ENCODE measurements around the gene ACTR2. TPM values are rescaled to one million over a fixed set of nuclear protein-coding genes. Genes with fewer than 3 reads are reported as not detected.

The ACTR2 gene
- total RNA-seq, 4 donors from 2014 or later, result 62.9 to 128 (median 89.5) TPM

DNA sequence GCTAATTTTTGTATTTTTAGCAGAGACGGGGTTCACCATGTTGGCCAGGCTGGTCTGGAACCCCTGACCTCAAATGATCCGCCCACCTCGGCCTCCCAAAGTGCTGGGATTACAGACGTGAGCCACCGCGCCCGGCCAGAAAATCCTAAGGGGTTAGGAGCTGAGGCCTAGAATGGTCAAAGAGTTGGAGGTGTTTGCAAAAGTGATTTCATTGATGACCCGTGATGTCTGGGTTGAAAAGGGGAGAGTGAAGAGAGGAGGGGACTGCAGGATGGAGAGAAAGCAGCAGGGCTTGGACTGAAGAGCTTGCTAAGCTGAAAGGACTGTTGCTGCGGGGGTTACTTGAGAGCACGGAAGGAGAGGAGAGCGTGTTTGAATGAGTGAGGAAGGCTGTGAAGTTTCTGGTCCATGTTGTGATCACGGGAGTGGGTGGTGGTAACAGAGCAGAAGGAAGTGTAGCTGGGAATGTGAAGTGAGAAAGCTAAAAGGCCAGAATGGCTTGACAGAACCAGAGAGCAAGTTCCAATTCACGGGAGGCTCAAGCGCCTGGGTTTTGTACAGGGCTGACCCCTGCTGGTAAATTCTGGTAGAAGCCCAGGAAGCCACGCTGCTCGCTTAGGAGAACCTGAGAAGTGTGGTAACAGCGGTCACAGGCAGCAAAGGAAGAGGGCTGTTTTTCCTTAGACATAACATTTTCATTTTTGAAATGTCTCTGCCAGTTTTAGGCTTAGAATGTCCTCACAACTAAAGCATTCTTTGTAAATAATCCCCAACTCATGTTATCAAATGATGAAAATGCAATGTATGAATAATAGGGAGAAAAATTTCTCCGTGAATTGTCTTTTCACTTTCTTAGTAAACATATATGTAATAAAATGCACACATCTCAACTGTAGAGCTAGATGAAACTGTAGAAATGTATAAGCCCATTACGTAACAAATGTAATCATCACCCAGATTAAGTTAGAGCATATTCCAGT lies 40.5 kb upstream of the ACTR2 start:
- Histone ChIP-seq H3K36me3 (no peaks in the 10 kb centered on the region), H3K4me1 (peaks cover 0 to 15% (median 0%) of the 10 kb centered on the region in 4 donors), H3K27ac (peak overlapping the region in 3 of 4 donors; percentile 39 to 70 (median 47)), H3K4me3 (no peak overlapping the region), H3K9me3 (no peaks in the 10 kb centered on the region), H3K27me3 (no peaks in the 10 kb centered on the region)
- DNase-seq, result peak; percentile 56 to 92 (median 83)
- TF ChIP-seq, protein P1, sequence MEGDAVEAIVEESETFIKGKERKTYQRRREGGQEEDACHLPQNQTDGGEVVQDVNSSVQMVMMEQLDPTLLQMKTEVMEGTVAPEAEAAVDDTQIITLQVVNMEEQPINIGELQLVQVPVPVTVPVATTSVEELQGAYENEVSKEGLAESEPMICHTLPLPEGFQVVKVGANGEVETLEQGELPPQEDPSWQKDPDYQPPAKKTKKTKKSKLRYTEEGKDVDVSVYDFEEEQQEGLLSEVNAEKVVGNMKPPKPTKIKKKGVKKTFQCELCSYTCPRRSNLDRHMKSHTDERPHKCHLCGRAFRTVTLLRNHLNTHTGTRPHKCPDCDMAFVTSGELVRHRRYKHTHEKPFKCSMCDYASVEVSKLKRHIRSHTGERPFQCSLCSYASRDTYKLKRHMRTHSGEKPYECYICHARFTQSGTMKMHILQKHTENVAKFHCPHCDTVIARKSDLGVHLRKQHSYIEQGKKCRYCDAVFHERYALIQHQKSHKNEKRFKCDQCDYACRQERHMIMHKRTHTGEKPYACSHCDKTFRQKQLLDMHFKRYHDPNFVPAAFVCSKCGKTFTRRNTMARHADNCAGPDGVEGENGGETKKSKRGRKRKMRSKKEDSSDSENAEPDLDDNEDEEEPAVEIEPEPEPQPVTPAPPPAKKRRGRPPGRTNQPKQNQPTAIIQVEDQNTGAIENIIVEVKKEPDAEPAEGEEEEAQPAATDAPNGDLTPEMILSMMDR (IDR thresholded peaks at IDR 0.05), result peak; percentile 25 to 91 (median 82)
- no peak for TF ChIP-seq POLR2A (IDR thresholded peaks at IDR 0.05)

DNA sequence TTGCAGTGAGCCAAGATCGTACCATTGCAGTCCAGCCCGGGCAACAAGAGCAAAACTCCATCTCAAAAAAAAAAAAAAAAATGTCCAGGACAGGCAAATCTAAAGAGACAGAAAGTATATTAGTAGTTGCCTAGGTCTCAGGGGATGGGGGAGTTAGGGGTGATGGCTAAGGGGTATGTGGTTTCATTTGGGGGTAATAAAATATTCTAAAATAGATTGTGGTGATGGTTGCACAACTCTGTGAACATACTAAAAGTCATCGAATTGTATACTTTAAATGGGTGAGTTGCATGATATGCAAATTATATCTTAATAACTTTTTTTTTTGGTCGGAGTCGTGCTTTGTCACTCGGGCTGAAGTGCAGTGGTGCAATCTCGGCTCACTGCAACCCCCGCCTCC lies 34.2 kb upstream of the ACTR2 start:
- H3K36me3 ChIP-seq, result no peaks in the 10 kb centered on the region
- no peaks in the 10 kb centered on the region for H3K9me3 ChIP-seq
- no peak for TF ChIP-seq POLR2A (IDR thresholded peaks at IDR 0.05)
- TF ChIP-seq, protein P1 (IDR thresholded peaks at IDR 0.05), result no peak
- no peak for DNase-seq
- no peaks in the 10 kb centered on the region for H3K27me3 ChIP-seq
- H3K4me3 ChIP-seq, result no peak overlapping the region
- no peak overlapping the region for H3K27ac ChIP-seq
- no peaks in the 10 kb centered on the region for H3K4me1 ChIP-seq

DNA sequence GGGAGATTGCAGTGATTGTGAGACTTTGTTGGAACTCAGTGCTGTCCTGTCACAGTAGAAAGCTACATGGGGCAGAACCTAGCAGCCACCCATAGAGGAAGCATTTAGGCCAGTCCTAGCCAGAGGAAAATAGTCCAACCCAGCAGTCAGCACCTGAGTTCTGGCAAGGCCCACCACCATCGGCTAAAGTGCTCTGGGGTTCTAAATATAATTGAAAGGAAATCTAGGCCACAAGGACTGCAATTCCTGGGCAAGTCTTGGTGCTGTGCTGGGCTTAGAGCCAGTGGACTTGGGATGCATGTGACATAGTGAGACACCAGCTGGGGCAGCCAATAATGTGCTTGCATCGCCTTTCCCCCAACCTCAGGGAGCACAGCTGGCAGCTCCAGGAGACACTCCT lies 28.9 kb upstream of the ACTR2 start:
- H3K4me3 ChIP-seq, result no peak overlapping the region
- no peak overlapping the region for H3K27ac ChIP-seq
- H3K27me3 ChIP-seq, result no peaks in the 10 kb centered on the region
- H3K9me3 ChIP-seq, result no peaks in the 10 kb centered on the region
- H3K36me3 ChIP-seq, result no peaks in the 10 kb centered on the region
- H3K4me1 ChIP-seq, result no peaks in the 10 kb centered on the region
- no peak for DNase-seq
- TF ChIP-seq, protein P1 (IDR thresholded peaks at IDR 0.05), result no peak
- no peak for TF ChIP-seq POLR2A (IDR thresholded peaks at IDR 0.05)

DNA sequence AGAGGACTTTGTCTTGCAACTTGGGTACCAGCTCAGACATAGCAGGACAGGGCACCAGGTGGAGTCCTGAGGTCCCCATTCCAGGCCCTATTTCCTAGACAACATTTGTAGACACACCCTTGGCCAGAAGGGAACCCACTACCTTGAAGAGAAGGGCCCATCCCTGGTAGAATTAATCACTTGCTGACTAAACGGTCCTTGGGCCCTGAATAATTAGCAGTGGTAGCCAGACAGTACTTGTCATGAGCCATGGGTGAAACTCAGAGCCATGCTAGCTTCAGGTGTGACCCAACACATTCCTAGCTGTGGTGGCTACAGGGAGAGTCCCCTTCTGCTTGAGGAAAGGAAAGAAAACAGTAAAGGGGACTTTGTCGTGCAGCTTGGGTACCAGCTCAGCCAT lies 28.5 kb upstream of the ACTR2 start:
- DNase-seq, result no peak
- no peaks in the 10 kb centered on the region for H3K27me3 ChIP-seq
- H3K4me3 ChIP-seq, result no peak overlapping the region
- no peak for TF ChIP-seq POLR2A (IDR thresholded peaks at IDR 0.05)
- TF ChIP-seq, protein P1 (IDR thresholded peaks at IDR 0.05), result no peak
- no peaks in the 10 kb centered on the region for H3K9me3 ChIP-seq
- no peaks in the 10 kb centered on the region for H3K36me3 ChIP-seq
- H3K4me1 ChIP-seq, result no peaks in the 10 kb centered on the region
- no peak overlapping the region for H3K27ac ChIP-seq

DNA sequence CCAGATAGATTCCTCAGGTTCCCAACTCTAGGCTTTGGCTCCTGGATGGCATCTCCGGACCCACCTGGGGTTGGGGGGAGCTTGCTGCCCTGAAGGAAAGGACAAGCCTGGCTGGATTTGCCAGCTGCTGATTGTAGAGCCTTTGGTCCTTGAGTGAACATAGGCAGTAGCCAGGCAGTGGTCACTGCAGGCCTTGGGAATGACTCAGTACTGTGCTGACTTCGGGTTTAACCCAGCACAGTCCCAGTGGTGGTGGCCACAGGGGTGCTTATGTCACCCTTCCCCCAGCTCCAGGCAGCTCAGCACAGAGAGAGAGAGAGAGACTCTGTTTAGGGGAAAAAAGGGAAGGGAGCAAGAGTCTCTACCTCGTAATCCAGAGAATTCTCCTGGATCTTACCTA lies 27.7 kb upstream of the ACTR2 start:
- Histone ChIP-seq H3K36me3 (no peaks in the 10 kb centered on the region), H3K27me3 (no peaks in the 10 kb centered on the region), H3K4me3 (no peak overlapping the region), H3K9me3 (no peaks in the 10 kb centered on the region), H3K4me1 (no peaks in the 10 kb centered on the region), H3K27ac (no peak overlapping the region)
- no peak for DNase-seq
- no peak for TF ChIP-seq POLR2A (IDR thresholded peaks at IDR 0.05)
- TF ChIP-seq, protein P1 (IDR thresholded peaks at IDR 0.05), result no peak

Data from Peyer's patch (tissue), 4 donors.